Natural killer cell (primary cell): ENCODE results near the gene FOXO6. TPM values are rescaled to one million over a fixed set of nuclear protein-coding genes. Genes with fewer than 3 reads are reported as not detected.

Source experiments
- ATAC-seq, 3 donors: fragments of 150-1000 bp in 2 of 3; fragments of 200-7000 bp in 1 of 3; cut with Tn5 transposase; 1 replicate in 1 of 3; 2 replicates in 2 of 3; pipeline ENCODE4 v1.10.0; 2021; ENCODE audit warnings: mild to moderate bottlenecking in 2 of 3, moderate library complexity in 2 of 3
- DNase-seq, 2 donors: peaks; one replicate each; pipeline versions ENCODE4 v3.0.0 to v3.0.0-alpha.2; 2013 to 2021; ENCODE audit warnings: mixed read lengths in 1 of 2
- H3K27ac ChIP-seq: one replicate; pipeline ENCODE4 v1.5.1; 2013; ENCODE audit warnings: mild to moderate bottlenecking, low read length
- H3K27me3 ChIP-seq: one replicate; pipeline ENCODE4 v1.6.1; 2013; ENCODE audit warnings: low read length; ENCODE audit not compliant: control insufficient read depth, insufficient read depth
- H3K36me3 ChIP-seq: one replicate; pipeline ENCODE4 v1.6.1; 2013; ENCODE audit warnings: low read length; ENCODE audit not compliant: control insufficient read depth, insufficient read depth
- H3K4me1 ChIP-seq: one replicate; pipeline ENCODE4 v1.6.1; 2013; ENCODE audit warnings: low read length; ENCODE audit not compliant: control insufficient read depth, insufficient read depth
- H3K4me3 ChIP-seq: one replicate; pipeline ENCODE4 v1.5.1; 2013; ENCODE audit warnings: low read length
- H3K9me3 ChIP-seq: one replicate; pipeline ENCODE4 v1.6.1; 2013; ENCODE audit warnings: low read length; ENCODE audit not compliant: control insufficient read depth, insufficient read depth
- H3K27ac Mint-ChIP-seq, 2 donors: one replicate each; pipeline ENCODE4 v1.8.0; 2022; ENCODE audit warnings: mild to moderate bottlenecking in 2 of 2, mixed read lengths in 2 of 2, moderate library complexity in 1 of 2
- H3K27me3 Mint-ChIP-seq, 2 donors: one replicate each; pipeline ENCODE4 v1.8.0; 2022; ENCODE audit warnings: low read depth in 2 of 2, mixed read lengths in 2 of 2
- H3K36me3 Mint-ChIP-seq: one replicate; pipeline ENCODE4 v1.8.0; 2022; ENCODE audit warnings: mixed read lengths
- H3K4me1 Mint-ChIP-seq, 2 donors: one replicate each; pipeline ENCODE4 v1.8.0; 2022; ENCODE audit warnings: mixed read lengths in 2 of 2
- H3K4me3 Mint-ChIP-seq: one replicate; pipeline ENCODE4 v1.8.0; 2022; ENCODE audit warnings: mild to moderate bottlenecking, moderate library complexity, mixed read lengths
- H3K9me3 Mint-ChIP-seq, 2 donors: one replicate each; pipeline ENCODE4 v1.8.0; 2022; ENCODE audit warnings: mixed read lengths in 2 of 2
- WGBS: methylation state at CpG from one replicate; pipeline ENCODE4 v1.1.7; 2013; ENCODE audit warnings: missing lambda C conversion rate; ENCODE audit not compliant: insufficient coverage; 5-methylcytosine and 5-hydroxymethylcytosine counted together
- intact Hi-C: fragments of 100-400 bp; cut with micrococcal nuclease; formaldehyde crosslinking; loops from one replicate; pipeline ENCODE4 v1.14.2; 2022
- total RNA-seq, 4 donors: library from RNA; stranded (reverse); fragments of 120-200 nt in 1 of 4; gene quantifications; one replicate each; pipeline versions ENCODE4 v1.2.3 to v1.2.4, GENCODE V29; 2013 to 2022
- TF ChIP-seq, protein P1 (sequence below): fragments of 200-600 bp; IDR thresholded peaks from one replicate; pipeline ENCODE4 v1.8.0; 2022; ENCODE audit warnings: antibody characterized with exemption

Gene FOXO6
- total RNA-seq, 3 donors from 2014 or later (not counting 1 experiment from before 2014, with no cell fraction given), result 1.2 to 3.3 (median 1.7) TPM

- Mint-ChIP-seq H3K4me3 (no peak overlapping the region), H3K27me3 (peaks cover 24 to 27% of the 10 kb centered on the region in 2 donors), H3K9me3 (no peaks in the 10 kb centered on the region), H3K4me1 (no peaks in the 10 kb centered on the region), H3K27ac (no peak overlapping the region), H3K36me3 (no peaks in the 10 kb centered on the region)
- Histone ChIP-seq H3K36me3 (no peaks in the 10 kb centered on the region), H3K4me3 (no peak overlapping the region), H3K9me3 (no peaks in the 10 kb centered on the region), H3K4me1 (no peaks in the 10 kb centered on the region), H3K27me3 (no peaks in the 10 kb centered on the region), H3K27ac (no peak overlapping the region)
- intact Hi-C loops, result no loop called here
- DNase-seq, result no peak
- TF ChIP-seq, protein P1, sequence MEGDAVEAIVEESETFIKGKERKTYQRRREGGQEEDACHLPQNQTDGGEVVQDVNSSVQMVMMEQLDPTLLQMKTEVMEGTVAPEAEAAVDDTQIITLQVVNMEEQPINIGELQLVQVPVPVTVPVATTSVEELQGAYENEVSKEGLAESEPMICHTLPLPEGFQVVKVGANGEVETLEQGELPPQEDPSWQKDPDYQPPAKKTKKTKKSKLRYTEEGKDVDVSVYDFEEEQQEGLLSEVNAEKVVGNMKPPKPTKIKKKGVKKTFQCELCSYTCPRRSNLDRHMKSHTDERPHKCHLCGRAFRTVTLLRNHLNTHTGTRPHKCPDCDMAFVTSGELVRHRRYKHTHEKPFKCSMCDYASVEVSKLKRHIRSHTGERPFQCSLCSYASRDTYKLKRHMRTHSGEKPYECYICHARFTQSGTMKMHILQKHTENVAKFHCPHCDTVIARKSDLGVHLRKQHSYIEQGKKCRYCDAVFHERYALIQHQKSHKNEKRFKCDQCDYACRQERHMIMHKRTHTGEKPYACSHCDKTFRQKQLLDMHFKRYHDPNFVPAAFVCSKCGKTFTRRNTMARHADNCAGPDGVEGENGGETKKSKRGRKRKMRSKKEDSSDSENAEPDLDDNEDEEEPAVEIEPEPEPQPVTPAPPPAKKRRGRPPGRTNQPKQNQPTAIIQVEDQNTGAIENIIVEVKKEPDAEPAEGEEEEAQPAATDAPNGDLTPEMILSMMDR, result no peak
- ATAC-seq, result no peak
- 91% methylated on average over 3 of the region's 3 CpGs for WGBS
Measured at GRCh38 chr1:41410462-41410861, 49.2 kb downstream of the FOXO6 start.

- Histone ChIP-seq H3K4me1 (no peaks in the 10 kb centered on the region), H3K27ac (no peak overlapping the region), H3K4me3 (no peak overlapping the region), H3K9me3 (no peaks in the 10 kb centered on the region), H3K27me3 (no peaks in the 10 kb centered on the region), H3K36me3 (no peaks in the 10 kb centered on the region)
- H3K4me1 Mint-ChIP-seq, result no peaks in the 10 kb centered on the region
- no peak overlapping the region for H3K27ac Mint-ChIP-seq
- intact Hi-C loops, result no loop called here
- DNase-seq (no peak), ATAC-seq (no peak)
- WGBS, result 86% methylated on average over 3 of the region's 3 CpGs
- H3K9me3 Mint-ChIP-seq, result no peaks in the 10 kb centered on the region
- no peaks in the 10 kb centered on the region for H3K36me3 Mint-ChIP-seq
- TF ChIP-seq, protein P1, result no peak
- H3K4me3 Mint-ChIP-seq, result no peak overlapping the region
- H3K27me3 Mint-ChIP-seq, result peaks cover 24 to 27% of the 10 kb centered on the region in 2 donors
Measured at GRCh38 chr1:41411229-41411628, 50.0 kb downstream of the FOXO6 start.

DNA sequence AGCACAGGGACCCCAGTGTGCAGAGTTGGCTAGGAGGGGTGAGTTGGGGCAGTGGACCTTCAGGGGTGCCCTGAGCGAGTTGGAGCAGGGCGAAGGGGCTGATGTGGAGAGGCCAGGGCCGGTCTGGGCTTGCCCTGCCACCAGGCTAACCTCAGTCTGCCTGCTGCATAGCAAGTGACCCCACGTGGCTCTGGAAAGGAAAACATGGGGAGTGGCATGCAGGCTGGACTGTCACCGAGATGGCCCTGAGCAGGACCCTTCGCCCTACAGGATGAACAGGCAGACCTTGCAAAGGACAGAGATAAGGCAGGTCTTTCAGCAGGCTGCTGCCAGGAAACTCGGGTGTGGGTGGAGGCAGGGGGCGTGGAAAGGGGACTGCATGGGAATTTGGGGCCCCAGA lies 51.5 kb downstream of the FOXO6 start:
- Mint-ChIP-seq H3K4me1 (peaks cover 0 to 10% of the 10 kb centered on the region in 2 donors), H3K27me3 (peaks cover 26 to 27% of the 10 kb centered on the region in 2 donors), H3K36me3 (no peaks in the 10 kb centered on the region), H3K9me3 (no peaks in the 10 kb centered on the region), H3K27ac (no peak overlapping the region), H3K4me3 (no peak overlapping the region)
- DNase-seq (no peak), ATAC-seq (no peak)
- TF ChIP-seq, protein P1, result no peak
- Histone ChIP-seq H3K27ac (no peak overlapping the region), H3K27me3 (no peaks in the 10 kb centered on the region), H3K4me1 (no peaks in the 10 kb centered on the region), H3K36me3 (no peaks in the 10 kb centered on the region), H3K9me3 (no peaks in the 10 kb centered on the region), H3K4me3 (no peak overlapping the region)
- WGBS, result 63% methylated on average over 8 of the region's 8 CpGs
- intact Hi-C loops, result no loop called here

GRCh38 chr1:41413748-41414281 lies 52.6 kb downstream of the FOXO6 start:
- Histone ChIP-seq H3K36me3 (no peaks in the 10 kb centered on the region), H3K9me3 (no peaks in the 10 kb centered on the region), H3K4me1 (no peaks in the 10 kb centered on the region), H3K4me3 (no peak overlapping the region), H3K27ac (no peak overlapping the region), H3K27me3 (no peaks in the 10 kb centered on the region)
- Mint-ChIP-seq H3K9me3 (no peaks in the 10 kb centered on the region), H3K27me3 (peaks cover 19% of the 10 kb centered on the region in 2 donors), H3K27ac (no peak overlapping the region), H3K4me1 (peaks cover 0 to 11% of the 10 kb centered on the region in 2 donors), H3K36me3 (no peaks in the 10 kb centered on the region), H3K4me3 (no peak overlapping the region)
- intact Hi-C loops, result no loop called here
- 92% methylated on average over 12 of the region's 12 CpGs for WGBS
- TF ChIP-seq, protein P1, result no peak
- no peak for ATAC-seq
- no peak for DNase-seq
